Endothelial cell (in vitro differentiated cells): ENCODE measurements around the gene RPS19BP1. TPM values are rescaled to one million over a fixed set of nuclear protein-coding genes. Genes with fewer than 3 reads are reported as not detected.

Experiments used
- DNase-seq: peaks from one replicate; pipeline ENCODE4 v3.0.0; 2021; ENCODE audit warnings: low spot score
- H3K27ac Mint-ChIP-seq: one replicate; pipeline ENCODE4 v1.8.0; 2021; ENCODE audit warnings: mixed read lengths, inconsistent platforms; ENCODE audit not compliant: unreplicated experiment
- H3K27me3 Mint-ChIP-seq: one replicate; pipeline ENCODE4 v1.8.0; 2021; ENCODE audit warnings: mild to moderate bottlenecking, moderate library complexity, mixed read lengths, inconsistent platforms; ENCODE audit not compliant: unreplicated experiment
- H3K36me3 Mint-ChIP-seq: one replicate; pipeline ENCODE4 v1.8.0; 2021; ENCODE audit warnings: mild to moderate bottlenecking, low read depth, mixed read lengths, inconsistent platforms; ENCODE audit not compliant: unreplicated experiment
- H3K4me1 Mint-ChIP-seq: one replicate; pipeline ENCODE4 v1.8.0; 2021; ENCODE audit warnings: mild to moderate bottlenecking, mixed read lengths, inconsistent platforms; ENCODE audit not compliant: unreplicated experiment
- H3K4me3 Mint-ChIP-seq: one replicate; pipeline ENCODE4 v1.8.0; 2021; ENCODE audit warnings: mild to moderate bottlenecking, mixed read lengths, inconsistent platforms; ENCODE audit not compliant: unreplicated experiment
- H3K9me3 Mint-ChIP-seq: one replicate; pipeline ENCODE4 v1.8.0; 2021; ENCODE audit warnings: mixed read lengths, inconsistent platforms; ENCODE audit not compliant: unreplicated experiment
- CTCF ChIP-seq: fragments of 200-600 bp; sonication (generic); IDR thresholded peaks from one replicate; pipeline ENCODE4 v1.5.0; 2021; ENCODE audit warnings: antibody characterized with exemption; ENCODE audit not compliant: unreplicated experiment
- total RNA-seq: library from RNA; stranded (reverse); fragmentation: NEBNext Ultra II Directional; extraction: Animal tissue kit (Norgen Biotek cat#: 25700); gene quantifications from one replicate; pipeline ENCODE4 v1.2.1, GENCODE V29; 2021; ENCODE audit not compliant: unreplicated experiment

The RPS19BP1 gene
- total RNA-seq, 1 donor from 2014 or later: 57.7 TPM

- TF ChIP-seq CTCF: no peak
- no peak for DNase-seq
- H3K27ac Mint-ChIP-seq: no peak overlapping the region
Measured at GRCh38 chr22:39571538-39571937, 39.0 kb upstream of the RPS19BP1 start.

GRCh38 chr22:39570665-39571064 is 38.1 kb upstream of the RPS19BP1 start, which contains the start of gene CACNA1I:
CACNA1I (plus strand) TSS chr22:39570753; CDS start chr22:39570753, 0 bp downstream.
- Mint-ChIP-seq H3K27ac (no peak within 1 kb of the TSS), H3K9me3 (no peaks in the 10 kb centered on the region), H3K36me3 (peaks cover 2% of the 10 kb centered on the region), H3K27me3 (peaks cover 9% of the 10 kb centered on the region), H3K4me1 (no peaks in the 10 kb centered on the region), H3K4me3 (no peak within 1 kb of the TSS)
- no peak for TF ChIP-seq CTCF
- no peak for DNase-seq

More at GRCh38 chr22:39571538-39571937, 39.0 kb upstream of the RPS19BP1 start:
- H3K4me3 Mint-ChIP-seq: no peak overlapping the region
- no peaks in the 10 kb centered on the region for H3K4me1 Mint-ChIP-seq
- H3K9me3 Mint-ChIP-seq: no peaks in the 10 kb centered on the region
- no peaks in the 10 kb centered on the region for H3K36me3 Mint-ChIP-seq
- H3K27me3 Mint-ChIP-seq: peaks cover 8% of the 10 kb centered on the region

GRCh38 chr22:39570226-39570625 is 37.7 kb upstream of the RPS19BP1 start:
- TF ChIP-seq CTCF: no peak
- Mint-ChIP-seq H3K4me1 (no peaks in the 10 kb centered on the region), H3K9me3 (no peaks in the 10 kb centered on the region), H3K27me3 (peaks cover 10% of the 10 kb centered on the region), H3K36me3 (peaks cover 6% of the 10 kb centered on the region), H3K27ac (no peak overlapping the region), H3K4me3 (no peak overlapping the region)
- DNase-seq: no peak

- no peak overlapping the region for H3K4me3 Mint-ChIP-seq
- H3K4me1 Mint-ChIP-seq: no peaks in the 10 kb centered on the region
- H3K9me3 Mint-ChIP-seq: no peaks in the 10 kb centered on the region
- DNase-seq: no peak
- H3K27me3 Mint-ChIP-seq: peaks cover 8% of the 10 kb centered on the region
- TF ChIP-seq CTCF: no peak
- peaks cover 7% of the 10 kb centered on the region for H3K36me3 Mint-ChIP-seq
- H3K27ac Mint-ChIP-seq: no peak overlapping the region
Measured at GRCh38 chr22:39569066-39569465, 36.5 kb upstream of the RPS19BP1 start.

- no peaks in the 10 kb centered on the region for H3K9me3 Mint-ChIP-seq
- H3K4me1 Mint-ChIP-seq: no peaks in the 10 kb centered on the region
- no peak overlapping the region for H3K27ac Mint-ChIP-seq
- peaks cover 5% of the 10 kb centered on the region for H3K27me3 Mint-ChIP-seq
- H3K36me3 Mint-ChIP-seq: peaks cover 7% of the 10 kb centered on the region
- no peak overlapping the region for H3K4me3 Mint-ChIP-seq
- TF ChIP-seq CTCF: no peak
- no peak for DNase-seq
Measured at GRCh38 chr22:39568278-39568981, 35.9 kb upstream of the RPS19BP1 start.
